Measurements from ENCODE around the gene CMTM8.

Gene CMTM8

GRCh38 chr3:32309654-32310242 lies 71.3 kb downstream of the CMTM8 start:
- no peak for ATAC-seq

- no peak for ATAC-seq
Measured at GRCh38 chr3:32310336-32310735, 71.9 kb downstream of the CMTM8 start.

GRCh38 chr3:32310918-32311839 lies 72.7 kb downstream of the CMTM8 start:
- ATAC-seq = no peak

GRCh38 chr3:32312251-32312650 lies 73.8 kb downstream of the CMTM8 start:
- no peak for ATAC-seq

GRCh38 chr3:32313169-32313568 lies 74.7 kb downstream of the CMTM8 start:
- ATAC-seq = no peak

- peak; percentile 92 to 93 for ATAC-seq
Measured at GRCh38 chr3:32313723-32314473, 75.4 kb downstream of the CMTM8 start.

- no peak for ATAC-seq
Measured at GRCh38 chr3:32315441-32315840, 77.0 kb downstream of the CMTM8 start.

- no peak for ATAC-seq
Measured at GRCh38 chr3:32316319-32316718, 77.8 kb downstream of the CMTM8 start.

- no peak for ATAC-seq
Measured at GRCh38 chr3:32316976-32317375, 78.5 kb downstream of the CMTM8 start.

GRCh38 chr3:32319607-32320006 lies 81.1 kb downstream of the CMTM8 start:
- ATAC-seq = no peak

- ATAC-seq = no peak
Measured at GRCh38 chr3:32320080-32320479, 81.6 kb downstream of the CMTM8 start.

- no peak for ATAC-seq
Measured at GRCh38 chr3:32321095-32321790, 82.8 kb downstream of the CMTM8 start.

- ATAC-seq = no peak
Measured at GRCh38 chr3:32322311-32322710, 83.8 kb downstream of the CMTM8 start.

- ATAC-seq = no peak
Measured at GRCh38 chr3:32323604-32324003, 85.1 kb downstream of the CMTM8 start.

- ATAC-seq = no peak
Measured at GRCh38 chr3:32325201-32325600, 86.7 kb downstream of the CMTM8 start.

GRCh38 chr3:32325927-32326326 lies 87.4 kb downstream of the CMTM8 start:
- no peak for ATAC-seq

- no peak for ATAC-seq
Measured at GRCh38 chr3:32326795-32327194, 88.3 kb downstream of the CMTM8 start.

- ATAC-seq = peak; percentile 53 to 67
Measured at GRCh38 chr3:32334675-32335074, 96.2 kb downstream of the CMTM8 start.

GRCh38 chr3:32335365-32336112 lies 97.1 kb downstream of the CMTM8 start:
- ATAC-seq = peak; percentile 19 to 41

GRCh38 chr3:32336113-32336498 lies 97.6 kb downstream of the CMTM8 start:
- ATAC-seq = no peak

- ATAC-seq = no peak
Measured at GRCh38 chr3:32337505-32337904, 99.0 kb downstream of the CMTM8 start.

- peak in 1 of 2 donors; percentile 48 for ATAC-seq
Measured at GRCh38 chr3:32340039-32340438, 101.6 kb downstream of the CMTM8 start.

Measured in activated CD4-positive, CD25-positive, alpha-beta regulatory T cell treated with anti-CD3 and anti-CD28 coated beads, Interleukin-2, amount 50 U/mL, for 24 hours (primary cell).